ENCODE data around the gene DIAPH2. TPM values are rescaled to one million over a fixed set of nuclear protein-coding genes. Genes with fewer than 3 reads are reported as not detected.

DIAPH2 gene
- total RNA-seq, 4 donors from 2014 or later, result 12.1 to 41.6 (median 29.1) TPM

- Histone ChIP-seq H3K27me3 (no peaks in the 10 kb centered on the region), H3K4me1 (no peaks in the 10 kb centered on the region), H3K9me3 (no peaks in the 10 kb centered on the region), H3K4me3 (no peak overlapping the region), H3K27ac (no peak overlapping the region), H3K36me3 (no peaks in the 10 kb centered on the region)
- TF ChIP-seq CTCF (IDR thresholded peaks at IDR 0.05 in 4 of 5, conservative IDR thresholded peaks at IDR 0.05 in 1 of 5), result no peak
- no peak for TF ChIP-seq POLR2A (IDR thresholded peaks at IDR 0.05)
- DNase-seq, result no peak
- in situ Hi-C loops (cut with MboI; ENCODE audit: low sequenced_read_pairs in 4 of 4), result no loop called here
- intact Hi-C loops (cut with DNase I; ENCODE audit: low total_unique reads), result no loop called here
- no peak for ATAC-seq
Observed at GRCh38 chrX:97030463-97030862, 345.8 kb downstream of the DIAPH2 start.

DNA sequence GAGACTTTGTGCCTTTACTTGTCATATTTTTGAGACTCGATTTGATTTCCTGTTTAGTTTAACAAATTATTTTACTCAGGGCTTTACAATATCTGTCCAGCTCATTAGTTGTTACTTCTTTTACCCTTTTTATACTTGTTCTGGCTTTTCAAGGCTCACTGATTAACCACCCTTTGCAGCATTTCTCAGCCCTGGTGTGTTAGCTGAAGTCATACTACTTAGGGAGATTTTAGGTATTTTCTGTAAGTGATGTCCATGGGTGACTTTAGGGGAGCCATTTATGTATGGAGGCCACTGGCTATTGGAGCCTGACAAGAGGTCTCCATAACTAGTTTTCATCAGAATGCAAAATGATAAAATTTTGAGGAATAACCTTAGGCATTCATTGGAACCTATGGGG, 346.3 kb downstream of the DIAPH2 start:
- Histone ChIP-seq H3K9me3 (no peaks in the 10 kb centered on the region), H3K27ac (no peak overlapping the region), H3K27me3 (no peaks in the 10 kb centered on the region), H3K4me1 (no peaks in the 10 kb centered on the region), H3K36me3 (no peaks in the 10 kb centered on the region), H3K4me3 (no peak overlapping the region)
- TF ChIP-seq POLR2A (IDR thresholded peaks at IDR 0.05), result no peak
- no peak for TF ChIP-seq CTCF (IDR thresholded peaks at IDR 0.05 in 4 of 5, conservative IDR thresholded peaks at IDR 0.05 in 1 of 5)
- no peak for DNase-seq
- ATAC-seq, result no peak
- intact Hi-C loops (cut with DNase I; ENCODE audit: low total_unique reads), result no loop called here
- in situ Hi-C loops (cut with MboI; ENCODE audit: low sequenced_read_pairs in 4 of 4), result no loop called here

GRCh38 chrX:97039363-97040029, 354.9 kb downstream of the DIAPH2 start:
- TF ChIP-seq POLR2A (IDR thresholded peaks at IDR 0.05) (no peak), CTCF (IDR thresholded peaks at IDR 0.05 in 4 of 5, conservative IDR thresholded peaks at IDR 0.05 in 1 of 5) (no peak)
- DNase-seq, result no peak
- H3K9me3 ChIP-seq, result no peaks in the 10 kb centered on the region
- in situ Hi-C loops (cut with MboI; ENCODE audit: low sequenced_read_pairs in 4 of 4) (no loop called here), intact Hi-C loops (cut with DNase I; ENCODE audit: low total_unique reads) (no loop called here)
- no peak overlapping the region for H3K4me3 ChIP-seq
- H3K4me1 ChIP-seq, result no peaks in the 10 kb centered on the region
- H3K27ac ChIP-seq, result no peak overlapping the region
- no peaks in the 10 kb centered on the region for H3K27me3 ChIP-seq
- no peak for ATAC-seq
- H3K36me3 ChIP-seq, result no peaks in the 10 kb centered on the region

DNA sequence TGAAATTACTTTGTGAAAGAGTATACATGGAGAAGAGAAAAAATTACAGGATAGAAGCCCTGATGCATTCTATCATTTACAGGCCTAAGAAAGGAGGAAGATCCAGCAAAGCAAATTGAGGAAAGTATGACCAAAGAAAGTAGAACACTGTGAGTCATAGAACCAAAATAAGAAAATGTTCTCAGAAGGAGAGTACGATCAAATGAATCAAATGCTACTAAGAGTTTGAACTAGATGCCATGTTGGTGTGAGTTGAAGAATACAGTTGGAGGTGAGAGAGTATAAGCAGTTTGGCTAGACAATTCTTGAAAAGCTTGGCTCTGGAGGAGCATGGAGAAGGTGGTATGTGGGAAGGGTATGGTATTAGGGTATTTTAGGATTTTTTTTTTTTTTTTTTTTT, 360.8 kb downstream of the DIAPH2 start:
- Histone ChIP-seq H3K27me3 (no peaks in the 10 kb centered on the region), H3K36me3 (no peaks in the 10 kb centered on the region), H3K9me3 (no peaks in the 10 kb centered on the region), H3K4me3 (no peak overlapping the region), H3K4me1 (no peaks in the 10 kb centered on the region), H3K27ac (no peak overlapping the region)
- in situ Hi-C loops (cut with MboI; ENCODE audit: low sequenced_read_pairs in 4 of 4) (no loop called here), intact Hi-C loops (cut with DNase I; ENCODE audit: low total_unique reads) (no loop called here)
- ATAC-seq (peak in 1 of 2 donors; percentile 41), DNase-seq (no peak)
- no peak for TF ChIP-seq POLR2A (IDR thresholded peaks at IDR 0.05)
- no peak for TF ChIP-seq CTCF (IDR thresholded peaks at IDR 0.05 in 4 of 5, conservative IDR thresholded peaks at IDR 0.05 in 1 of 5)

GRCh38 chrX:97046867-97047266, 362.2 kb downstream of the DIAPH2 start:
- no peak for ATAC-seq
- Histone ChIP-seq H3K36me3 (no peaks in the 10 kb centered on the region), H3K9me3 (no peaks in the 10 kb centered on the region), H3K4me3 (no peak overlapping the region), H3K27me3 (no peaks in the 10 kb centered on the region), H3K4me1 (no peaks in the 10 kb centered on the region), H3K27ac (no peak overlapping the region)
- intact Hi-C loops (cut with DNase I; ENCODE audit: low total_unique reads) (no loop called here), in situ Hi-C loops (cut with MboI; ENCODE audit: low sequenced_read_pairs in 4 of 4) (no loop called here)
- DNase-seq, result no peak
- TF ChIP-seq POLR2A (IDR thresholded peaks at IDR 0.05) (no peak), CTCF (IDR thresholded peaks at IDR 0.05 in 4 of 5, conservative IDR thresholded peaks at IDR 0.05 in 1 of 5) (no peak)
